HCT116 (cell line): ENCODE results near the gene TPP1. TPM values are rescaled to one million over a fixed set of nuclear protein-coding genes. Genes with fewer than 3 reads are reported as not detected.
A peak's percentile ranks its signal among the peaks of the same experiment; 100 is the strongest.

Experiments
- ATAC-seq: fragments of 200-7000 bp; cut with Tn5 transposase; 2 replicates; pipeline ENCODE4 v1.9.1; 2020; ENCODE audit warnings: mild to moderate bottlenecking, moderate library complexity
- BruUV-seq: library from RNA; stranded (reverse); fragments of 400-500 nt; replicated peaks from 2 replicates; lab custom pipeline; 2021; lab: Mats Ljungman, UMichigan
- CTCF ChIA-PET: fragments of 300-600 bp; sonication (Branson Sonifier 250); formaldehyde crosslinking; loops from one replicate; lab custom pipeline; 2021; ENCODE audit warnings: antibody characterized with exemption; lab: Charles Lee
- POLR2A ChIA-PET: fragments of 300-600, 350-600 bp; sonication (Branson Sonifier 250); formaldehyde crosslinking; loops from one replicate; lab custom pipeline; 2021; ENCODE audit warnings: antibody characterized with exemption; lab: Charles Lee
- RAD21 ChIA-PET, 2 experiments: fragments of 300-600 bp; sonication (Branson Sonifier 250); formaldehyde crosslinking; loops; one replicate each; lab custom pipeline; 2023; ENCODE audit warnings: low total read pairs in 2 of 2; ENCODE audit not compliant: uncharacterized antibody in 2 of 2, unreplicated experiment in 2 of 2, low non-redundant PET in 1 of 2; lab: Charles Lee
- DNase-seq: peaks from one replicate; pipeline ENCODE4 v3.0.0-alpha.2; 2010; ENCODE audit warnings: low read depth, low spot score
- H2AFZ ChIP-seq: fragments of 200-600 bp; shearing (Covaris generic), sonication (generic); 2 replicates; pipeline ENCODE4 v1.6.1; 2017; ENCODE audit warnings: low read depth, mixed run types, mixed read lengths, antibody characterized with exemption, low read length; ENCODE audit not compliant: poor library complexity, severe bottlenecking
- H3K27ac ChIP-seq: 2 replicates; pipeline ENCODE4 v1.5.1; 2012; ENCODE audit warnings: low read depth, low read length
- H3K27me3 ChIP-seq: fragments of 200-600 bp; sonication (generic); 2 replicates; pipeline ENCODE4 v1.6.1; 2016; ENCODE audit warnings: mixed run types, low read length, mixed read lengths; ENCODE audit not compliant: insufficient read depth
- H3K36me3 ChIP-seq, 2 experiments: fragments of 200-500 bp in 1 of 2; fragments of 200-600 bp in 1 of 2; sonication (Bioruptor generic) in 1 of 2; sonication (generic) in 1 of 2; 2 replicates each; pipeline versions ENCODE4 v1.5.1 to v1.6.1; 2014 to 2016; ENCODE audit warnings: low read length in 2 of 2, inconsistent platforms in 1 of 2, mixed read lengths in 1 of 2, mixed run types in 1 of 2; ENCODE audit not compliant: insufficient read depth in 2 of 2, control insufficient read depth in 1 of 2
- H3K4me1 ChIP-seq, 2 experiments: fragments of 200-600 bp in 1 of 2; sonication (generic) in 1 of 2; 2 replicates each; pipeline versions ENCODE4 v1.5.1 to v1.6.1; 2012 to 2017; ENCODE audit warnings: low read length in 2 of 2, inconsistent platforms in 1 of 2, mild to moderate bottlenecking in 1 of 2, mixed read lengths in 1 of 2, mixed run types in 1 of 2, moderate library complexity in 1 of 2; ENCODE audit not compliant: insufficient read depth in 2 of 2, control insufficient read depth in 1 of 2
- H3K4me2 ChIP-seq: fragments of 200-600 bp; sonication (generic); 2 replicates; pipeline ENCODE4 v1.6.1; 2017; ENCODE audit warnings: mixed run types, low read length, mixed read lengths
- H3K4me3 ChIP-seq, 2 experiments: fragments of 200-600 bp in 1 of 2; sonication (generic) in 1 of 2; replicated peaks in 1 of 2; 2 replicates each; pipeline ENCODE4 v1.5.1; 2011 to 2016; ENCODE audit warnings: low read length in 2 of 2, control low read depth in 1 of 2, low read depth in 1 of 2, mild to moderate bottlenecking in 1 of 2, mixed read lengths in 1 of 2, mixed run types in 1 of 2
- H3K79me2 ChIP-seq: fragments of 200-600 bp; sonication (generic); 2 replicates; pipeline ENCODE4 v1.6.1; 2017; ENCODE audit warnings: mild to moderate bottlenecking, mixed run types, low read length, moderate library complexity, mixed read lengths; ENCODE audit not compliant: insufficient read depth
- H3K9ac ChIP-seq: fragments of 200-600 bp; sonication (generic); 2 replicates; pipeline ENCODE4 v1.6.1; 2016; ENCODE audit warnings: low read length, mixed read lengths
- H3K9me2 ChIP-seq: fragments of 200-600 bp; sonication (generic), shearing (Covaris generic); 2 replicates; pipeline ENCODE4 v1.6.1; 2017; ENCODE audit warnings: mixed run types, mild to moderate bottlenecking, moderate library complexity; ENCODE audit not compliant: insufficient read depth
- H3K9me3 ChIP-seq, 2 experiments: fragments of 200-500 bp in 1 of 2; fragments of 200-600 bp in 1 of 2; sonication (Bioruptor generic) in 1 of 2; sonication (generic) in 1 of 2; 2 replicates each; pipeline ENCODE4 v1.6.1; 2014 to 2017; ENCODE audit warnings: low read length in 2 of 2, mixed read lengths in 2 of 2, inconsistent platforms in 1 of 2, low read depth in 1 of 2, mild to moderate bottlenecking in 1 of 2, mixed run types in 1 of 2, moderate library complexity in 1 of 2; ENCODE audit not compliant: control insufficient read depth in 1 of 2, insufficient read depth in 1 of 2
- H4K20me1 ChIP-seq: fragments of 200-600 bp; sonication (generic), shearing (Covaris generic); 2 replicates; pipeline ENCODE4 v1.6.1; 2017; ENCODE audit warnings: mixed run types, mild to moderate bottlenecking, moderate library complexity; ENCODE audit not compliant: insufficient read depth
- ATF3 ChIP-seq: IDR thresholded peaks from 2 replicates; pipeline ENCODE4 v1.6.1; 2012
- ELF1 ChIP-seq: IDR thresholded peaks from 2 replicates; pipeline ENCODE4 v1.6.1; 2012; ENCODE audit warnings: low read depth, borderline replicate concordance
- FOSL1 ChIP-seq: IDR thresholded peaks from 2 replicates; pipeline ENCODE4 v1.6.1; 2012; ENCODE audit warnings: low read depth
- POLR2A ChIP-seq: IDR thresholded peaks from 2 replicates; pipeline ENCODE4 v1.7.0; 2011; ENCODE audit warnings: borderline replicate concordance; ENCODE audit not compliant: insufficient read depth, insufficient read length; ENCODE audit errors: extremely low read depth
- RAD21 ChIP-seq: IDR thresholded peaks from 2 replicates; pipeline ENCODE4 v1.6.1; 2012; ENCODE audit warnings: low read depth, mild to moderate bottlenecking
- REST ChIP-seq: IDR thresholded peaks from 2 replicates; pipeline ENCODE4 v1.6.1; 2012; ENCODE audit warnings: low read depth
- SRF ChIP-seq: IDR thresholded peaks from 2 replicates; pipeline ENCODE4 v1.6.1; 2012; ENCODE audit warnings: low read depth
- ZNF274 ChIP-seq: fragments of 200-500 bp; sonication (Bioruptor generic); IDR thresholded peaks from 2 replicates; pipeline ENCODE4 v1.6.1; 2014; ENCODE audit warnings: mild to moderate bottlenecking, low read depth, low read length, inconsistent platforms
- intact Hi-C: fragments of 100-400 bp; cut with micrococcal nuclease; formaldehyde crosslinking; loops from 2 replicates; pipeline ENCODE4 v1.10.0; 2022
- total RNA-seq: library from RNA; stranded (reverse); gene quantifications from one replicate; pipeline ENCODE4 v1.2.1, GENCODE V29; 2021; ENCODE audit not compliant: unreplicated experiment
- TF ChIP-seq, protein P1 (sequence below): IDR thresholded peaks from 2 replicates; pipeline ENCODE4 v1.6.1; 2011; ENCODE audit warnings: mild to moderate bottlenecking, low read length, moderate library complexity; ENCODE audit not compliant: insufficient replicate concordance; ENCODE audit errors: extremely low read depth

The TPP1 gene
- total RNA-seq, 1 experiment from 2014 or later: 44.7 TPM

DNA sequence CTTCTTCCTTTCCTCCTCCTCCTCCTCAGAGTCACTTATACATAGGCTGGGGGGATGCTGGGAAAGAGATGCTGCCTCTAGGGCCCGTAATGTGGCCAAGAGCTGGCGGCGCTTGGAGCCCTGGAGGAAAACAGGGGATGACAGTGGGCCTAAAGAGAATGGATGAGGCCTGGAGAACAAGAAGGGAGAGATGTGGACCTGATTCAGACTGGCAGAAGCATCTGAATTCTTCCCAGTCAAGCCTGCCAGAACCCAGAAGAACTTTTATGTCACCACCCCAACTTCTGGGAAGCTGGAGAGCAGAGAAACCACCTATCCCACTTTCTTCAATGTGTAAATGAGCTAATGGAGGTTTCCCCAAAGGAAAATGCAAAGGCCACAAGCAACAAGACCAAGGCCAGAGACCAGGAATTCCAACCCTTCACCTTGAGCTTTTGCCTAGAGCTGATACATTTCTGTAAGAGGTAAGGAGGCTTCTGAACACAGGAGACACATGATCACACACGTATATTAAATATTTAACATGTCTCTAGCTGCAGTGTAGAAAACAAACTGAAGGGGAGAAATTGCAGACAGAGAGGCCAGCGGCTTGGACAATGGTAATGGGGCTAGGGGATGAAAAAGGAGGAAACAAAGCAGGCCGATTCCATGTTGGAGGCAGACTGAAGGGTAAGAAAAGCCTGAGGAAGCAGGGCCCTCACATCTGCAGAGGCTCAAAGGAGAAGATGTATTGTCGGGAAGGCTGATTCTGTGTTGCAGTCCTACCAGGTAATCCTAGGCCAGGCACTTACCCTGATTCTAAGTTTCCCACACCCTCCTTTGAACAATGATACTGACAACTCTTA lies 16.9 kb downstream of the TPP1 start:
- no peaks in the 10 kb centered on the region for H3K9me2 ChIP-seq
- peaks cover 17 to 42% of the 10 kb centered on the region in 2 experiments; a peak in 3 of 4 replicates for H3K36me3 ChIP-seq
- TF ChIP-seq, protein P1, sequence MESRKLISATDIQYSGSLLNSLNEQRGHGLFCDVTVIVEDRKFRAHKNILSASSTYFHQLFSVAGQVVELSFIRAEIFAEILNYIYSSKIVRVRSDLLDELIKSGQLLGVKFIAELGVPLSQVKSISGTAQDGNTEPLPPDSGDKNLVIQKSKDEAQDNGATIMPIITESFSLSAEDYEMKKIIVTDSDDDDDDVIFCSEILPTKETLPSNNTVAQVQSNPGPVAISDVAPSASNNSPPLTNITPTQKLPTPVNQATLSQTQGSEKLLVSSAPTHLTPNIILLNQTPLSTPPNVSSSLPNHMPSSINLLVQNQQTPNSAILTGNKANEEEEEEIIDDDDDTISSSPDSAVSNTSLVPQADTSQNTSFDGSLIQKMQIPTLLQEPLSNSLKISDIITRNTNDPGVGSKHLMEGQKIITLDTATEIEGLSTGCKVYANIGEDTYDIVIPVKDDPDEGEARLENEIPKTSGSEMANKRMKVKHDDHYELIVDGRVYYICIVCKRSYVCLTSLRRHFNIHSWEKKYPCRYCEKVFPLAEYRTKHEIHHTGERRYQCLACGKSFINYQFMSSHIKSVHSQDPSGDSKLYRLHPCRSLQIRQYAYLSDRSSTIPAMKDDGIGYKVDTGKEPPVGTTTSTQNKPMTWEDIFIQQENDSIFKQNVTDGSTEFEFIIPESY: no peak
- no peak for TF ChIP-seq ELF1
- no peak for TF ChIP-seq RAD21
- BruUV-seq: no TSS peak
- H3K27ac ChIP-seq: peak overlapping the region; percentile 66; the same call in 1 of the 2 replicates
- H3K9me3 ChIP-seq: no peaks in the 10 kb centered on the region
- intact Hi-C loops: loop anchor here (5.0 kb wide), 1 partner anchor 70 kb away; no protein-coding TSS in a partner anchor
- CTCF ChIA-PET: interaction anchor here (1.7 kb wide), 1 partner anchor 66 kb away, joined by 3 read pairs; no protein-coding TSS in a partner anchor
- no peaks in the 10 kb centered on the region for H3K27me3 ChIP-seq
- POLR2A ChIA-PET: no interaction called here
- H3K79me2 ChIP-seq: peaks cover 92% of the 10 kb centered on the region
- peaks cover 18 to 37% of the 10 kb centered on the region in 2 experiments for H3K4me1 ChIP-seq
- H2AFZ ChIP-seq: no peak overlapping the region
- H3K4me3 ChIP-seq: peak overlapping the region; percentile 81 to 96
- ATAC-seq (no peak), DNase-seq (no peak)
- H4K20me1 ChIP-seq: no peaks in the 10 kb centered on the region
- peak overlapping the region; percentile 88 for H3K4me2 ChIP-seq
- peak overlapping the region; percentile 90 for H3K9ac ChIP-seq
- RAD21 ChIA-PET: no interaction called here

DNA sequence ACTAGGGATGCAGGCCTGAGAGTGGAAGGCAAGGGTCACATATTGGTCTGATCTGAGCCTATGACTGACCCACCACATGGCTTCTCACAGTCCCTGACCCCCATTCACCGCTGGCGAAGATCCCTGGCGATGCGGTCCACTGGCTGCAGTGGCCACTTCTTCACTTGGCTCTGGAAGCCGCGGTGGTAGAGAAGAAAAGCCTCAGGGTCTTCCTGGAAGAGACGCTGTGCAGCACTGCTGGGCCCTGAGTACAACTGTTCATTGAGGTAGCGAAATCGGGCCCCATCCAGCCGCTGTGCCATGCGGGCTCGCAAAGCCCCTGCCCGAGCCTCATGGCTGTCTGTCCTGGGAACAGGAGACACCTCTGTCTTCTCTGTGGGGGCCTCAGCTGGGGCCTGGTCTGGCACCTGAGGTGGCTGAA lies 18.2 kb downstream of the TPP1 start:
- ChIA-PET CTCF (no interaction called here), RAD21 (no interaction called here), POLR2A (no interaction called here)
- no TSS peak for BruUV-seq
- Histone ChIP-seq H3K27ac (no peak overlapping the region), H3K4me3 (no peak overlapping the region), H3K9ac (no peak overlapping the region), H2AFZ (no peak overlapping the region), H3K36me3 (peaks cover 22 to 41% of the 10 kb centered on the region in 2 experiments; a peak in 3 of 4 replicates), H3K9me3 (no peaks in the 10 kb centered on the region), H3K4me2 (no peak overlapping the region), H4K20me1 (no peaks in the 10 kb centered on the region), H3K79me2 (peaks cover 83% of the 10 kb centered on the region), H3K9me2 (no peaks in the 10 kb centered on the region), H3K4me1 (peaks cover 7 to 24% of the 10 kb centered on the region in 2 experiments; a peak in 3 of 4 replicates), H3K27me3 (no peaks in the 10 kb centered on the region)
- DNase-seq (no peak), ATAC-seq (no peak)
- intact Hi-C loops: loop anchor here (5.0 kb wide), 1 partner anchor 69 kb away; no protein-coding TSS in a partner anchor
- no peak for TF ChIP-seq FOSL1
- TF ChIP-seq ATF3: no peak
- no peak for TF ChIP-seq ZNF274
- TF ChIP-seq REST: no peak
- TF ChIP-seq, protein P1: no peak
- no peak for TF ChIP-seq SRF
- TF ChIP-seq POLR2A: no peak
